Calu3 (cell line): ENCODE measurements around the gene RAB13. TPM values are rescaled to one million over a fixed set of nuclear protein-coding genes. Genes with fewer than 3 reads are reported as not detected.

Source experiments
- BruUV-seq: library from RNA; stranded (reverse); fragments of 400-500 nt; replicated peaks from 2 replicates; lab custom pipeline; 2021; lab: Mats Ljungman, UMichigan
- CTCF ChIA-PET: fragments of 300-600 bp; sonication (Branson Sonifier 250); formaldehyde crosslinking; loops from one replicate; lab custom pipeline; 2022; ENCODE audit warnings: antibody characterized with exemption; lab: Charles Lee
- DNase-seq: peaks from one replicate; pipeline ENCODE4 v3.0.0; 2022
- H3K27ac Mint-ChIP-seq: one replicate; pipeline ENCODE4 v1.8.0; 2022; ENCODE audit warnings: mixed read lengths; ENCODE audit not compliant: unreplicated experiment
- H3K27me3 Mint-ChIP-seq: one replicate; pipeline ENCODE4 v1.8.0; 2022; ENCODE audit warnings: mixed read lengths; ENCODE audit not compliant: unreplicated experiment
- H3K36me3 Mint-ChIP-seq: one replicate; pipeline ENCODE4 v1.8.0; 2022; ENCODE audit warnings: mild to moderate bottlenecking, moderate library complexity, mixed read lengths; ENCODE audit not compliant: insufficient read depth, unreplicated experiment
- H3K4me1 Mint-ChIP-seq: one replicate; pipeline ENCODE4 v1.8.0; 2022; ENCODE audit warnings: mild to moderate bottlenecking, low read depth, mixed read lengths; ENCODE audit not compliant: unreplicated experiment
- H3K4me3 Mint-ChIP-seq: one replicate; pipeline ENCODE4 v1.8.0; 2022; ENCODE audit warnings: mild to moderate bottlenecking, low read depth, moderate library complexity, mixed read lengths; ENCODE audit not compliant: unreplicated experiment
- H3K9me3 Mint-ChIP-seq: one replicate; pipeline ENCODE4 v1.8.0; 2022; ENCODE audit warnings: low read depth, mixed read lengths; ENCODE audit not compliant: unreplicated experiment
- intact Hi-C: fragments of 100-400 bp; cut with micrococcal nuclease; formaldehyde crosslinking; loops from one replicate; pipeline ENCODE4 v1.10.0; 2022; ENCODE audit not compliant: unreplicated experiment
- microRNA-seq: library from miRNA; unstranded; fragments of <30 nt; microRNA quantifications from one replicate; pipeline ENCODE4 v1.2.0, GENCODE V29; 2022
- total RNA-seq: library from RNA; stranded (reverse); gene quantifications from 2 replicates; pipeline ENCODE4 v1.2.3, GENCODE V29; 2022
- TF ChIP-seq, protein P1 (sequence below): fragments of 200-600 bp; IDR thresholded peaks from one replicate; pipeline ENCODE4 v1.8.0; 2022; ENCODE audit warnings: antibody characterized with exemption; ENCODE audit not compliant: unreplicated experiment

Gene RAB13
- total RNA-seq, 1 experiment from 2014 or later, result 95.0 TPM

DNA sequence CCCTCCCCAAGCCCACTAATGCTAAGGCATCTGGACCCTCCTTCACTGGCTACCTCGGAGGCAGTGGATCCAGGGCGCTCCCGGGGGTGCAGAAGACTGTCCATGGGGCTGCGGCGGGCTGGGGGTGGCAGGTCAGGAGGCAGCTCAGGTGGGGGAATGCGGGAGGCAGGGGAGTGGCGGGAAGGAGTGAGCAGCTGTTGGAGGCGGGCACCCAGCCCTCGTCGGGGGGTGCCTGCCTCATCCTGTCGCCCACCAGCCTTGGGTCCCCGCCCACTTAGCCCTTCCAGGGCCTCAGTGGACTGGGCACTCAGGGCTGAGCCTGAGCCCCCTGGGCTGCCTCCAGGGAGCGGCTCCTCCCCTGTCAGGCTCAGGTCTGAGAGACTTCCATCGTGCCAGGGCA, 52.7 kb downstream of the RAB13 start:
- no peaks in the 10 kb centered on the region for H3K4me1 Mint-ChIP-seq
- CTCF ChIA-PET, result no interaction called here
- no peaks in the 10 kb centered on the region for H3K9me3 Mint-ChIP-seq
- intact Hi-C loops, result no loop called here
- no peak for DNase-seq
- no peak overlapping the region for H3K27ac Mint-ChIP-seq
- no peaks in the 10 kb centered on the region for H3K27me3 Mint-ChIP-seq
- H3K4me3 Mint-ChIP-seq, result no peak overlapping the region
- no TSS peak for BruUV-seq
- peaks cover 64% of the 10 kb centered on the region for H3K36me3 Mint-ChIP-seq
- TF ChIP-seq, protein P1, sequence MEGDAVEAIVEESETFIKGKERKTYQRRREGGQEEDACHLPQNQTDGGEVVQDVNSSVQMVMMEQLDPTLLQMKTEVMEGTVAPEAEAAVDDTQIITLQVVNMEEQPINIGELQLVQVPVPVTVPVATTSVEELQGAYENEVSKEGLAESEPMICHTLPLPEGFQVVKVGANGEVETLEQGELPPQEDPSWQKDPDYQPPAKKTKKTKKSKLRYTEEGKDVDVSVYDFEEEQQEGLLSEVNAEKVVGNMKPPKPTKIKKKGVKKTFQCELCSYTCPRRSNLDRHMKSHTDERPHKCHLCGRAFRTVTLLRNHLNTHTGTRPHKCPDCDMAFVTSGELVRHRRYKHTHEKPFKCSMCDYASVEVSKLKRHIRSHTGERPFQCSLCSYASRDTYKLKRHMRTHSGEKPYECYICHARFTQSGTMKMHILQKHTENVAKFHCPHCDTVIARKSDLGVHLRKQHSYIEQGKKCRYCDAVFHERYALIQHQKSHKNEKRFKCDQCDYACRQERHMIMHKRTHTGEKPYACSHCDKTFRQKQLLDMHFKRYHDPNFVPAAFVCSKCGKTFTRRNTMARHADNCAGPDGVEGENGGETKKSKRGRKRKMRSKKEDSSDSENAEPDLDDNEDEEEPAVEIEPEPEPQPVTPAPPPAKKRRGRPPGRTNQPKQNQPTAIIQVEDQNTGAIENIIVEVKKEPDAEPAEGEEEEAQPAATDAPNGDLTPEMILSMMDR, result no peak

DNA sequence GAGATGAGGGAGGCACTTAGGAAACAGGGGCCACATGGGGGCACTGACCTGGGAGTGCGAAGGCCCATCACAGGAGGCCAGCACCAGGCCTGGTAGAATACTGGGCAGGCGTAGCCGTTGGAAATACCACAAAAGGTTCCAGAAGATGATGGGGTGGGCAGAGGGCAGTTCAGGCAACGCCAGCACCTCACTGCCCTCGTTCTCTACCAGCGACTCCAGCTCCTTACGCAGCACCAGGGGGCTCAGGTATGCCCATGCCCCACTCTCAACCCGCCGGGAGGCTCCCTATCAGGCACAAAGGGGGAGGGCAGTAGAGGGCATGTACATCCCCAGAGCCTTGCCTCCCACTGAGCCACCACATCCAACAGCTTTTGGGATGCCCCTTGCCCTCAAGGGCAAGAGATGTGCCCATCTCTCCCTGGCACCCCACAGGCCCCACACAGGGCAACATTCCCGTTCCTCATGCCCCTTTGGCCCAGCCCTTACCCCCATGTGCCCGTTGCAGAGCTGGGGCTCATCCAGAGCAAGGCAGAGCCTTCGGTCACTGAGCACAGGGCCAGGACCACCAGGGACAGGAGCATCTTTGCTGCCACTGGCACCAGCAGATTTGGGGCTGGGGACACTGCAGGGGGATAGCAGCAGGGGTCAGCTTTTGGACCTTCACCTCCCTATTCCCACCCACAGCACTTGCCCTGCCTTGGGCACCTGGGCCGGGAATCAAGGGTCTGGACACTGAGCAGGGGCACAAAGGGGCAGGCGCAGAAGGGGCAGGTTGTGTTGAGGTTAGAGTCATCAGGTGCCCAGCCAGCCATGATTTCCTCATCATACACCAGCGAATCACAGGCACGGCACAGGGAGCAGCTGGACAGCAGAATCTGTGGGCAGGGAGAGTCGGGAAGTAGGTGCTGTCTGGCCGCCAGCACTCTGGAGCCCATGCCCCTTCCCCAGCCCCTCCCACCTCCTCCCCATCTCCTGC, 53.7 kb downstream of the RAB13 start:
- no peak overlapping the region for H3K4me3 Mint-ChIP-seq
- intact Hi-C loops, result no loop called here
- H3K4me1 Mint-ChIP-seq, result no peaks in the 10 kb centered on the region

More for the DNA sequence above, 53.7 kb downstream of the RAB13 start:
- H3K27ac Mint-ChIP-seq, result no peak overlapping the region
- H3K27me3 Mint-ChIP-seq, result no peaks in the 10 kb centered on the region
- no peaks in the 10 kb centered on the region for H3K9me3 Mint-ChIP-seq
- BruUV-seq, result no TSS peak
- H3K36me3 Mint-ChIP-seq, result peaks cover 54% of the 10 kb centered on the region
- CTCF ChIA-PET, result no interaction called here
- no peak for DNase-seq
- TF ChIP-seq, protein P1, result no peak

Small RNA genes within 50 kb of the gene (microRNA-seq; reads per million reads assigned to microRNA genes)
- not detected for gene MIR6737

Other genes starting within 250 kb of the RAB13 start
- 9.0 and 11.9 TPM in 2 replicates for gene SLC27A3, start 210.9 kb downstream of the RAB13 start, total RNA-seq
- gene GATAD2B, start 63.4 kb downstream of the RAB13 start, total RNA-seq, result 58.3 and 62.5 TPM in 2 replicates
- 89.0 and 90.0 TPM in 2 replicates for gene DENND4B, start 39.6 kb downstream of the RAB13 start, total RNA-seq
- gene CRTC2, start 27.7 kb downstream of the RAB13 start, total RNA-seq, result 39.5 and 52.1 TPM in 2 replicates
- gene SLC39A1, start 22.8 kb downstream of the RAB13 start, total RNA-seq, result 138 and 152 TPM in 2 replicates
- 23.2 and 26.5 TPM in 2 replicates for gene CREB3L4, start 18.4 kb downstream of the RAB13 start, total RNA-seq
- gene JTB, start 8.7 kb downstream of the RAB13 start, total RNA-seq, result 105 and 115 TPM in 2 replicates
- gene RPS27, start 4.4 kb upstream of the RAB13 start, total RNA-seq, result 1,532 and 1,783 TPM in 2 replicates
- 0.12 TPM in 1 of 2 replicates, not detected in the other for gene NUP210L, start 168.7 kb upstream of the RAB13 start, total RNA-seq
- 564 and 582 TPM in 2 replicates for gene TPM3, start 205.8 kb upstream of the RAB13 start, total RNA-seq
- gene CFAP141, start 220.0 kb upstream of the RAB13 start, total RNA-seq, result not detected in 2 replicates
- gene UBAP2L, start 234.6 kb upstream of the RAB13 start, total RNA-seq, result 245 and 250 TPM in 2 replicates